22Rv1 (cell line): ENCODE measurements around the gene HERC3.

Source experiments
- CTCF ChIP-seq: fragments of 450-650 bp; IDR thresholded peaks from 2 replicates; pipeline ENCODE4 v1.5.1; 2017; ENCODE audit warnings: mild to moderate bottlenecking
- ZFX ChIP-seq: fragments of 450-650 bp; IDR thresholded peaks from 2 replicates; pipeline ENCODE4 v1.6.1; 2017; ENCODE audit warnings: antibody characterized with exemption, borderline replicate concordance

GRCh38 chr4:88746206-88746605 lies 153.9 kb downstream of the HERC3 start:
- TF ChIP-seq CTCF (no peak), ZFX (no peak)
